Skin epidermis (tissue), 12 donors: Measurements from ENCODE around the gene POU2AF1.
"Not testable (repeated sequence)": the region's sequence is repeated elsewhere in the genome, so short reads cannot be mapped to it uniquely, and the experiment has no call there.

ENCODE experiments used
- H3K27ac ChIP-seq, 21 experiments: fragments of 200-600 bp; sonication (generic) in 11 of 21; one replicate each; pipeline ENCODE4 v1.5.0; 2020; ENCODE audit warnings: mild to moderate bottlenecking in 3 of 21, inconsistent platforms in 2 of 21, moderate library complexity in 2 of 21
- H3K4me3 ChIP-seq, 7 experiments: fragments of 200-600 bp; sonication (generic) in 2 of 7; one replicate each; pipeline ENCODE4 v1.5.0; 2020; ENCODE audit warnings: inconsistent platforms in 2 of 7, mild to moderate bottlenecking in 2 of 7, moderate library complexity in 1 of 7

POU2AF1 gene

DNA sequence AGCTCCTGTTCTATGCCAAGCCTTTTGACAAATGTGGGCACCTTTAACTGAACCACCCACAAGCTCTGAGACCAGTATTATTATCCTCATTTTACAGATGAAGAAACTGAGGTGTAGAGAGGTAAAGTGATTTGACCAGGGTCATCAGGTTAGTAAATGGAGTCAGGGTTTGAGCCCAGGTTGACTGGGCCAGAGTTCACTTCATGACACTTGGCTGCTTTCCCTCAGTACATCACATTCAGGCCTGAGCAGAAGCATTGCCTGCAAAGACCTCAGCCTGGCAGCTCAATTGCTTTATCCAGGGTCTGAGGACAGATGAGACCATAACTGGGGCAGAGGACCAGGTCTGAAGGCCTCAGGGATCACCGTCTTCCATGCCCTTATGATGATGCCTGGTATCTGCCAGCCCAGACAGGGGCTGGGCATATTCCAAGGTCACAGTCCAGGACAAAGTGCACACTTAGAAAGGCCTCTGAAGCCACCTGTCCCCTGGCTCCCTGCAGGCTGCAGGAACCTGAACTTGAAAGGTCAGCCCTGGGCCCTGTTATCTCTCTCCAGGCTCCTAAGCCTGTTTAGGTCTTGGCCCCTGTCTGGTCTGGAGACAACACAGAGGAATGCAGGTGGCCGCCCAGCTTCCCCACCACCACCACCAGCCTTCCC, 48.7 kb downstream of the POU2AF1 start:
- no peak overlapping the region for H3K27ac ChIP-seq
- no peak overlapping the region for H3K4me3 ChIP-seq

DNA sequence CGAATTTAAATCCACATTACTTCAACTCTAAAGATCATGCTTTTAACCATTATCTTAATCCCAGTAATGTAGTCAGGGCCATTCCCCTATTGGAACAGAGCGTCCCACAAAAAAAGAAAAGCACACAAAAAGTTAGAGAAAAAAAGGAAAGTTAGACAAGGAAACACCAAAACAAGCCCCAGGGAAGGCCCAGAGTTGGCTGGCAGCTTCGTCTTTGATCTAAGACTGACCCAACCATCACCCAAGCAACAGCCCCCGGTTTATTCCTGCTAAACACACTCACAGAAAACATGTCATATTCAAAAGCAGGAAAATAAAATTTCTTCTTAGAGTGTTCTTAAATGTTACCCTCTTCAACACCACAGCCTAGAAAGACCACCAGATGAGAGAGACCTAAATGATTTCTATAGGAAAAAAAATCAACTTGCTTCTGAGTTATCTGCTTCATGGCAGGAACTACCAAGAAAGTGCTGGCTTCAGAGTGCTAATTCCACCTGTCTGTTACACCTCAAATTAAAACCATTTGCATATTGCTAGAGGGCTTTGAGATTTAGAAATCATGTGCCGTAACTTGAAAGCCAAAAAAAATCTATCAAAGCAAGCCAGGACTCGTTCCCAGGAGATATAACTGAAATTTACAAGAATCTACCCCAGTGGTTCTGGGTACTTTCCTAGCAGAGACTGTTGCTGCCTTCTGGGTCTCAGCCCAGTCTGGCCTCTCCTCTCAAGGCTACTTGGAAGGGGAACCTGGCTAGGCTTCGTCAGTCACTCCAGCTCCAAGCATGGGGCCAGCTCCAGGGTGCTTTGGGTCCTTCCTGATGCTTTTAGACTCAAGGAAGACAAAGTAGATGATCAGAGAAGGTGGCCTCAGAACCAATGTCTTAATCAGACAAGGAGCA, 49.5 kb downstream of the POU2AF1 start:
- Histone ChIP-seq H3K4me3 (no peak overlapping the region), H3K27ac (peak overlapping the region in 1 of 21 experiments; percentile 22)

DNA sequence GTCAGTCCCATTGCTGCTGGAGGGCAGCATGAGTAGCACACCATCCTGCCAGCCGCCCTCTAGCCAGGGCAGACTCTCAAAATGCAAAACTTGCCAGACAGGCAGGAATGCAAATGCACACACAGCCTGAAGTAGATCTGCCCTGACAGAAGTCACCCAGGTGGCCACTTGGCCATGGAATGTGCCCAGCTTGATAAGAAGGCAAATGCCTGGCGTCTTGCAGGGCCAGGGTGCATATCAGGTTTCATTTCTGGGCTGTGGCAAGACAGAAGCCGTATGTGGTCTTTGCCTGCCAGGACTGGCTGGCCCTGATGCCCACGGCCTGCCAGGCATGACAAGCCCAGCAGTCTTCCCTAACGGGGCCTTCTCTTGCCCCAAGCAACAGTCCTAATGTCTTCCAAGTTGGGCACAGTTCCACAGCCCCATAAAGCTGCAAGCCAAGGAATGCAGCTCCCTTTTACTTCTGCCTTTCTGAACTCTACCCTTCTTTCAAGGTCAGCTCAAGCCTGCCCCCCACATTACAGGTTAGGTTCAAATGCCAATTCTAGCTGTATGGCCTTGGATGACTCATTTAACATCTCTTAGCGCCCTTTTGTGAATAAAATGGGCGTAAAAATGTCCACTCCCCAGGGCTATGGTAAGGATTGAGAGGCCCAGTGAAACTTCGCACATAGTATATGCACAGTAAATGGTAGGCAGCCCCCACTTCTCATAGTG, 51.0 kb downstream of the POU2AF1 start:
- no peak overlapping the region for H3K4me3 ChIP-seq
- no peak overlapping the region for H3K27ac ChIP-seq

DNA sequence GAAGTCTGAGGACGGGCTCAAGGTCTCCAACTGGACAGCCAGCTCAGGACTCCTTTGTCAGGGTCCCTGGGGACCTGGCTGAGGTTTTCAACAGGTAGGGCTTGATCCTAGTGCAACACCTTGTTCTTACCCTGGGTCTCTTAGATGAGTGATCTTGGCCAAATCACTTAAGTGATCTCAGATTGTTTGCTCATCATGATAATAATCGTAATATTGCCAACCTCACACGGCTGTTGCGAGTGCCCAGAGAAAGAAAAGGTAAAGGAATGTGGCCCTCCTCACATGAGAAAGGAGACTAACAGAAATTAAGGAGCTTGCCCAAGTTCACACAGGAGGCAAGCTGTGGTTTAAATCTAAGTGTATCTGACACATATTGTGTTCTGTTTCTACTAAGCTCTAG, 52.3 kb downstream of the POU2AF1 start:
- no peak overlapping the region for H3K4me3 ChIP-seq
- H3K27ac ChIP-seq = no peak overlapping the region

DNA sequence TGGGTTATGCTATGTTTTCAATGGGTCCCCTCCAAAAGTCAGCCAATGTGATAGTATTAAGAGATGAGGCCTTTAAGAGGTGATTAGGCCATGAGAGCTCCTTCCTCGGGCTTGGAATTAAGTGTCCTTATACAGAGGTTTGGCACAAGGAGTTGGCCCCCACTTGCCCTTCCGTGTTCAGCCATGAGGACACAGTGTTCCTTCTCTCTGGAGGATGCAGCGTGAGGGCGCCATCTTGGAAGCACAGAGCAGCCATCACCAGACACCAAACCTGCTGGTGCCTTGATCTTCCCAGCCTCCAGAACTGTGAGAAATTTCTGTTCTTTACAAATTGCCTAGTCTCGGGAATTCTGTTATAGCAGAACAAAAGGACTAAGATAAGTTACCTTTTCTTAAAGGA, 53.8 kb downstream of the POU2AF1 start:
- Histone ChIP-seq H3K27ac (peak overlapping the region in 1 of 21 experiments; percentile 51), H3K4me3 (no peak overlapping the region)

DNA sequence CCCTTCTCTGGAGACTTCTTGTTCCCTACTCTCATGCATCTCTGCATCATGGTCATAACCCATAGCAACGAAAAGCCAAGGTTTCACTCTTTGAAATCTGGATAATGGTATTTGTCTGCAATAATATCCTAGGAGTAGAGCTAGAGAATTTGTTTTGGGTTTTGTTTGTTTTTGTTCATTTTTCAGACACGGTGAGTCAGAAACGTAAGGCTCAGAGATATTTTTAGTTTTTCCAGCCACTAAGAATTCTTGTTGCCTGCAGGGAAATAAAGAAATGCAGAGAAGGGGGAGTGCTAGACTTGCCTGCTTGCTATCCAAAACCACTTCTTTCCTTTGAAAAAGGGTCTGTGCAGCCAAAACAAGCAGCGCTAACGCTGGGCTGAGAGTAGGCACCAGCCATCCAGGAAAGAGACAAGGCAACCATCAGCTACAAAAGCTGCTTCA, 54.8 kb downstream of the POU2AF1 start:
- no peak overlapping the region for H3K4me3 ChIP-seq
- peak overlapping the region in 3 of 21 experiments; percentile 30 to 51 (median 40) for H3K27ac ChIP-seq

DNA sequence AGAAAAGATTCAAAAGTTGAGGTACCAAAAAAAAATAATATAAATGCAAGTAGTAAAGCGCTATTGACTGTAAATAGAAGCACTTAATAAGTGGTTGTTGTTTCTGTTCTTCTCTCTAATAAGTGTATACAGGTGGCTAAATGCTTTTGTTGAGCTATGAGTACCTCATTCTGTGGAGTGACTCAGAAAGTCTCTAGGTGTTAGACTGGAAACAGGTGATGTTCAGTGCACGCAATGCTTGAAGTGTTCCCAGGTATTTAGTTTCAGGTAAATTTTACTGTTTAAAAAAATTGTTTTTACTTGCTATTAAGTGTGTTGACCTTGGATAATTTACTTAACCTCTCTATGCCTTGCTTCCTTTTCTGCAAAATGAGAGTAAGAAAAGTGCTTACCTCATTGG, 56.5 kb downstream of the POU2AF1 start:
- Histone ChIP-seq H3K4me3 (no peak overlapping the region), H3K27ac (no peak overlapping the region)

DNA sequence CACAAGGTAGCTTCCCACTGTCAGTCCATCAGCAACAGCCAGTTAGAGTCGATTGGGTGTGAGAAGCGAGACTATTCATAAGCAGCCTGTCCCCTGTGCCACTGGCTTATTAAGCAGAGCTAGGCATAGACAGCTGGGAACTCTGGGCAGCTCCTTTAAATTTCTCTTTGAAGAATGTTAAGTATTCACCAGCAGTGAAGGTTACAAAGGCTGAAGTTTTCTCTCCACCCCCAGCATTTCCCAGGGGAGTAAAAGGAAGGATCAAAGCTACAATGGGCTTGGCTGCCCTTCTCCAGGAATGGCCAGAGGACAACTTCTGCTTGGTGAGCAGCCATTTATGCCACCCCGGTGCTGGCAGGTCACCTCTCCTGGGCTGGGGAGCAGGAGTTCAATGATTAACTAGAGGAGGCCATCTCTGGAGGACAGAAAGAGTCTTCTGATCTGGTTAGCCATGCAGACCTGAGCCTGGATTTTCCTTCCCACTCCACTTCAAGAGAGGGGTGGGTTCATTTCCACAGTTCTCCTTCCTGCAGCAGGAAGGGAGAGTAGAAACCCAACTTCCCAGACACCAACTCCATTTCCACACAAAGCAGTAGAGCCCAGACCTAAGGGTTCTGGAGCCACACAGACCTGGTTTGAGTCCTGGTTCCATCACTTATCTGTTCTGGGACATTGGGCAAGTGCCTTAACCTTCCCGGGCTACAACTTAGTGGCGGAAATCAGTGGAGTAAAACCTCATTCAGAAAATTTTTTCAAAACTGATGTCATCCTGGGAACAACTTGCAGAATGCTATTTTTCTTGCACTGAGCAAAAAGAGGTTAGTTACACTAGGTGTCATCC, 58.1 kb downstream of the POU2AF1 start:
- Histone ChIP-seq H3K27ac (no peak overlapping the region), H3K4me3 (no peak overlapping the region)

DNA sequence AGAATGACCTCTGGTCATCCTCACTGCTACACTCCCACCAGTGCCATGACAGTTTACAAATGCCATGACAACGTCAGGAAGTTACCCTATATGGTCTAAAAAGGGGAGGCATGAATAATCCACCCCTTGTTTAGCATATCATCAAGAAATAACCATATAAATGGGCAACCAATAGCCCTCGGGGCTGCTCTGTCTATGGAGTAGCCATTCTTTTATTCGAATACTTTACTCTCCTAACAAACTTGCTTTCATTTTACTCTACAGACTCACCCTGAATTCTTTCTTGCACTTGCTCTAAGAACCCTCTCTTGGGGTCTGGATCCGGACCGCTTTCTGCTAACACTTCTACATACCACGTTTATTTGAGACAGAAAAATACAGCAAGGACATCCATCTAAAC, 58.9 kb downstream of the POU2AF1 start:
- H3K4me3 ChIP-seq, H3K27ac ChIP-seq: not testable (repeated sequence)

DNA sequence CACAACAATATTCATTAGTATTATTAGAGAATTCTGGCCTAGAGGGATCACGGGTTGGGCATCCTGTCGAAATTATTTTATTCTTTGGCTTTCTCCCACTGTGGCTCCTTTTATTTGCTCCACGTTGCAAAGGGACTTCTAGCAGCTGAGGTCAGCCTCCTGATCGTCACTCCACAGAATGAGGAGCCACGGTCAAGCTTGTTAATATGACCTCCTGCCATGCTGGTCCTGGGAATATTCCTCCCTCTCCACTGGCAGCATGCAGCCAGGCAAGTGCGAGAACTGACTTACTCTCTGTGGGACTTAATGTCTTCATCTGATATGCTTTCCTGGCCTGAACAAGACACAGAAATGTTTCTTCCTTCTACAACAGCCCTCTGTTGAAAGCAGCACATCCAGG, 59.8 kb downstream of the POU2AF1 start:
- no peak overlapping the region for H3K4me3 ChIP-seq

DNA sequence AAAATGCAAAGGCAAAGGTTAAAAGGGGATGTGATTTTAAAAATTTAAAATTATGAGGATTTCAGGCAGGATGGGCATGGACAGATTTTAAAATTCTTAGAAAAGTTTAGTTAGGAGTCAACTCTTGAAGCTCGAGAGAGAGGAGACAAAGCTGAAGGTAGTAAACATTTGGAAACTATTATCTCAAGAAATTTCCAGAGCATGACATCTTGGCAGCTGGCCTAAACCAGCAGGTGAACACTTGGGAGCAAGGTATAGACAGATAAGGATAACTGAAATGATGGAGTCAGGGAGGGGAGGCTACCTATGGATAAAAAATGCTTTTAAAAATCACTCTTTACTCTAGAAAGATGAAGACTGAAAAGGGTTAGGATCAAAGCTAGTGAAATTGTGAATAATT, 67.0 kb downstream of the POU2AF1 start:
- H3K27ac ChIP-seq = no peak overlapping the region
- no peak overlapping the region for H3K4me3 ChIP-seq

More for the DNA sequence above, 59.8 kb downstream of the POU2AF1 start:
- H3K27ac ChIP-seq = no peak overlapping the region

DNA sequence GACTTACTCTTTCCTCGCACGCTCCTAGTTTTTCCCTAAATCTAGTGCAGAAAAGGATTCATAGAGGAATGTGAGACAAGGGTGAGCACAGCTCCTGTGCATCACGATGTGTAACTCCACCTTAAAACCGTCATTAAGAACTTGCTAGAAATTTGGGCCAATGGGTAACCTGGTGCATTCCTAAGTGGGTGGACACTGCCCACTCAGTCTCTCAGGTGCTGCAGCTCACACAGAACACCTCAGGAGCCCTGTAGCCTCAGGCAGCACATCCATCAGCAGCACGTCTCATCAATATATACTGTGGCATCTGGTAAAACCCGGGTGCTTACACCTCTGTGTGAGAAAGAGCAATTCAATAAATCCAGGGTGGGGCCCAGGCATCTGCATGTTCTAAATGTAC, 68.4 kb downstream of the POU2AF1 start:
- Histone ChIP-seq H3K4me3 (no peak overlapping the region), H3K27ac (no peak overlapping the region)

DNA sequence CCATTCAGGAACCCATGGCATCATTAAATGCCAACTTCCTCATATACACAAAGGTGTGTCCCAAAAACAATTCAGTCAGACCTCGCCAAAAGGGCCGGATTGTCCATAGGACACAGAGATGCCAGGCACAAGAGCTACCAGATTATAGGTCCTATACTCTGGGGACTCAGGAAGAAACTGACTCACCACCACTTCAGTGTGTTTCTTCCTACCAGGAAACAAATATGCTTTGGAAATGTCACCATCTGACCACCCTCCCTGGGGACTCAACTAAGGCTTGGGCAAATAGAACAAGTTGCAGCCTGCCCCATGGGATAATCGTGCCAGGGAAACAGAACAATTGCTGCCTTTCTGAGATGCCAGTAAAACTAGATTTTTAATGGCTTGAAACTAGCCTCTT, 69.0 kb downstream of the POU2AF1 start:
- Histone ChIP-seq H3K27ac (no peak overlapping the region), H3K4me3 (no peak overlapping the region)

DNA sequence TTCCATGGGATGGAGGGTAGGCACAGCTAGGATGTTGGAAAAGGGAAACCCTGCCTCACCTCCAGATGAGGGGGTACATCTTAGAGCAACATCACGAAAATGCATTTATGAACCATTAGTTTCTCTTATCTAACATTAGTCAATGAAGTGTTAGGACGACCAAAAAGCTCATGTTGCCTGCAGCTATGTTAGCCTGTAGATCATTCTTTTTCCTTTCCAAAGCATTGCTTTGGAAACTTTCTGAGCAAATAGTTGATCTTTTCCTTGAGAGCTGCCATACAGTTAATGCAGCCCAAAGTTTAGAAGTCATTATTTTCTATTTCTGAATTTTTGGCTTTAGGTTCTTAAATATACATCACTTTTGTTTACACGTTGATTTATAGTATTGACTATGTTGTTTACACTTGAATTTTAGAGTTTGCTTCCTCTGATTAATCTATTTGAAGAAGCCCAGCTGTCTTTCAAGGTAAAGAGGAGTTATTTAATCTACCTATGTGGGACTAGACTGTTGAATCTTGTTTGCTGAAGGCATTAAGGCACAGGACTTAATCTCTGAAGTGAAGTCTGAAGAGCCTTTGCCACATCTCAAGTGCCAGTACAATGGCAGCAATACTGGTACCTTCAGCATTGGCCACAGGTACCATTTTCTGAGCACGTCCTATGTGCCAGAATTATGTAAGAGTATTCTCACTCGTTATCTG, 69.7 kb downstream of the POU2AF1 start:
- no peak overlapping the region for H3K4me3 ChIP-seq
- H3K27ac ChIP-seq = no peak overlapping the region

DNA sequence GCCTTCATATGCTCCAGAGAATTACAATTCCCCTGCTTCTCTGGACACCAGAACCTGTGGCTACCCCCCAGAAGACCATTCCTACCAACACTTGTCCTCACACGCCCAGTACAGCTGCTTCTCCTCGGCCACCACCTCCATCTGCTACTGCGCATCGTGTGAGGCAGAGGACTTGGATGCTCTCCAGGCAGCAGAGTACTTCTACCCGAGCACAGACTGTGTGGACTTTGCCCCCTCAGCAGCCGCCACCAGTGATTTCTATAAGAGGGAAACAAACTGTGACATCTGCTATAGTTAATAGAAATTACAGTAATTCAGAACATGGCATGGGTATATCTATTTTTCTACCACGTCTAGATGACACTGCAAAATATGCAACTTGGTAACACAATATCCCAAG, 70.9 kb downstream of the POU2AF1 start:
- Histone ChIP-seq H3K4me3 (no peak overlapping the region), H3K27ac (no peak overlapping the region)

DNA sequence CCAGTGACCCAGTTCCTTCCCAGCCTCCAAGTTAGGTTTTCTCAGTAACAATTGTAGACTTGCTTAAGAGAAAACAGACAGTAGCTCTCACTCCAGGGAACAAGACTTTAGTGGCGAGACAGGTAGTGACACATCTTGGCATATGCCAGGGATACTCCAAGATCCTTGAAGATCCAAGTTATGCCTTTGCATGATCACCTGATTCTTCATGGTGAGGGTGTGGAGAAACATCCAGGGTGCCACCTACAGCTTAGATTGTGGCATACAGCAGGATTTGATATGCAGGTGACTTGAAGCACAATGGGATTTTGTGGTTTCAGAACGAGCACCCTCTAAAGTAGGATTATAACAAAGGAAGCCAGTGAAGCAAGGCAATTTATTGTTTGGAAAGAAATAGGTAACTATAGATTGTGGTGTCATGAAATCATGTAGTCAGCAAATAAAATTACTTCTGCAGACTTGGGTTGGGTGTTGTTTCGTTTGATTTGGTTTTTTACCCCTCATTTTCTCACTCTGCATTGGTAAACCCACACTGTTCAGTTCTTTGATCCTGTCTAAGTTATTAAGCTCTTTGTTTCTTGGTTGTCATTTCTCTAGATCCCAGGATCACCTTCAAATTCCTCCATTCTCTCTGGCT, 71.5 kb downstream of the POU2AF1 start:
- Histone ChIP-seq H3K27ac (no peak overlapping the region), H3K4me3 (no peak overlapping the region)

DNA sequence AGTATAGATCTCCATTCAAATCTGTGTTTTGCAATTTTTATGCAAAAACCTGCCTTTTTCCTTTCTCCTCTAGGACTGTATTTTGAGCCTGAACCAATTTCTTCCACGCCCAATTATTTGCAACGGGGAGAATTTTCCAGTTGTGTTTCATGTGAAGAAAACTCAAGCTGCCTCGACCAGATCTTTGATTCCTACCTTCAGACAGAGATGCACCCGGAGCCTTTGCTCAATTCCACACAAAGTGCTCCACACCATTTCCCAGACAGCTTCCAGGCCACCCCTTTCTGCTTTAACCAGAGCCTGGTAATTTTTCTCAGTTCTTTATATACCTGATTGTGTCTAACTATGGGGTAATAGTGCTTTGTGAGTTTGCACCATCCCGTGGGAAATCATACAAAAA, 72.8 kb downstream of the POU2AF1 start:
- H3K4me3 ChIP-seq = no peak overlapping the region
- H3K27ac ChIP-seq = no peak overlapping the region

DNA sequence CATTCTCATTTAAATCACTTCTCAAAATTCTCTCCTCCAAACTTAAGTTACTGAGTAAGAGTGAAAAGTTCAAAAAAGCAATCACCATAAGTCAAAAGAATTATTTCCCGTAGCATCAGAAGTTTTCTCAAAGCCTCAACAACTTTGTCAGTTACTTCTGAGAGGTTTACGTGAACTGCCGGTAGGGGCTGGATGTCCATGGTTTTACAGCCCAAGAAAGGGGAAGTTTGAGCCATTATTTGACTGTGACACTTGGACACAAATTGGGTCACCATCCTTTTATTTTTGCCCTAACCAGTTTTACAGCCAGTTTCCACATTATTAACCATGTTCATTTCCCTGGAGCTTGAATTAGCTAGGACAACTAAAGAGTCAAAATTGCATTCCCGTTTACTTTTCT, 73.2 kb downstream of the POU2AF1 start:
- H3K27ac ChIP-seq = no peak overlapping the region
- no peak overlapping the region for H3K4me3 ChIP-seq
